GM12872 (cell line): ENCODE results near the gene IGFBP3.

Experiments
- CTCF ChIP-seq: IDR thresholded peaks from 3 replicates; pipeline ENCODE4 v1.5.1; 2011; ENCODE audit warnings: low read depth, mild to moderate bottlenecking, low read length, moderate library complexity; ENCODE audit not compliant: insufficient read depth

The IGFBP3 gene

GRCh38 chr7:45921381-45921698 lies 268 bp upstream of the IGFBP3 start:
- TF ChIP-seq CTCF = no peak

- TF ChIP-seq CTCF = no peak
These were observed 1.0 kb downstream of the IGFBP3 start for GRCh38 chr7:45919993-45920459.

GRCh38 chr7:45919231-45919784 lies 1.8 kb downstream of the IGFBP3 start:
- no peak for TF ChIP-seq CTCF

GRCh38 chr7:45918556-45918955 lies 2.5 kb downstream of the IGFBP3 start:
- TF ChIP-seq CTCF = no peak

GRCh38 chr7:45917658-45918057 lies 3.4 kb downstream of the IGFBP3 start:
- peak; percentile 92 for TF ChIP-seq CTCF

GRCh38 chr7:45917064-45917463 lies 4.0 kb downstream of the IGFBP3 start:
- TF ChIP-seq CTCF = no peak

GRCh38 chr7:45915606-45916005 lies 5.5 kb downstream of the IGFBP3 start:
- TF ChIP-seq CTCF = no peak
